HFFc6 (cell line): ENCODE data around the gene RAB40C. TPM values are rescaled to one million over a fixed set of nuclear protein-coding genes. Genes with fewer than 3 reads are reported as not detected.
A peak's percentile ranks its signal among the peaks of the same experiment; 100 is the strongest.

Source experiments
- DNase-seq: peaks from one replicate; pipeline ENCODE4 v3.0.0-alpha.2; 2018
- H3K27ac Mint-ChIP-seq: 2 replicates; pipeline ENCODE4 v1.8.0; 2020; ENCODE audit warnings: mild to moderate bottlenecking, mixed read lengths
- H3K27me3 Mint-ChIP-seq: 2 replicates; pipeline ENCODE4 v1.8.0; 2021; ENCODE audit warnings: mild to moderate bottlenecking, moderate library complexity, mixed read lengths; ENCODE audit not compliant: insufficient read depth
- H3K36me3 Mint-ChIP-seq: 2 replicates; pipeline ENCODE4 v1.8.0; 2021; ENCODE audit warnings: low read depth, mixed read lengths
- H3K4me1 Mint-ChIP-seq: 2 replicates; pipeline ENCODE4 v1.8.0; 2020; ENCODE audit warnings: low read depth, mixed read lengths
- H3K4me3 Mint-ChIP-seq: 2 replicates; pipeline ENCODE4 v1.8.0; 2020; ENCODE audit warnings: mild to moderate bottlenecking, moderate library complexity, mixed read lengths
- H3K9me3 Mint-ChIP-seq: 2 replicates; pipeline ENCODE4 v1.8.0; 2020; ENCODE audit warnings: mild to moderate bottlenecking, mixed read lengths
- total RNA-seq, 6 experiments: library from RNA; stranded (reverse); fragmentation: NEBNext Ultra II Directional; extraction: Animal tissue kit (Norgen Biotek cat#: 25700); gene quantifications; 2 replicates in 1 of 6; 3 replicates in 5 of 6; pipeline ENCODE4 v1.2.3, GENCODE V29; 2021
- TF ChIP-seq, protein P1 (sequence below): fragments of 200-600 bp; sonication (generic); IDR thresholded peaks from 2 replicates; pipeline ENCODE4 v1.5.0; 2021; ENCODE audit warnings: antibody characterized with exemption, mild to moderate bottlenecking

Gene RAB40C
- total RNA-seq, 6 experiments from 2014 or later, result 11.3 to 14.8 (median 12.2) TPM

- no peak for DNase-seq
- Mint-ChIP-seq H3K4me3 (no peak overlapping the region), H3K36me3 (peaks cover 13% of the 10 kb centered on the region), H3K4me1 (no peaks in the 10 kb centered on the region), H3K9me3 (peaks cover 26% of the 10 kb centered on the region), H3K27ac (no peak overlapping the region), H3K27me3 (peaks cover 6% of the 10 kb centered on the region)
- TF ChIP-seq, protein P1, sequence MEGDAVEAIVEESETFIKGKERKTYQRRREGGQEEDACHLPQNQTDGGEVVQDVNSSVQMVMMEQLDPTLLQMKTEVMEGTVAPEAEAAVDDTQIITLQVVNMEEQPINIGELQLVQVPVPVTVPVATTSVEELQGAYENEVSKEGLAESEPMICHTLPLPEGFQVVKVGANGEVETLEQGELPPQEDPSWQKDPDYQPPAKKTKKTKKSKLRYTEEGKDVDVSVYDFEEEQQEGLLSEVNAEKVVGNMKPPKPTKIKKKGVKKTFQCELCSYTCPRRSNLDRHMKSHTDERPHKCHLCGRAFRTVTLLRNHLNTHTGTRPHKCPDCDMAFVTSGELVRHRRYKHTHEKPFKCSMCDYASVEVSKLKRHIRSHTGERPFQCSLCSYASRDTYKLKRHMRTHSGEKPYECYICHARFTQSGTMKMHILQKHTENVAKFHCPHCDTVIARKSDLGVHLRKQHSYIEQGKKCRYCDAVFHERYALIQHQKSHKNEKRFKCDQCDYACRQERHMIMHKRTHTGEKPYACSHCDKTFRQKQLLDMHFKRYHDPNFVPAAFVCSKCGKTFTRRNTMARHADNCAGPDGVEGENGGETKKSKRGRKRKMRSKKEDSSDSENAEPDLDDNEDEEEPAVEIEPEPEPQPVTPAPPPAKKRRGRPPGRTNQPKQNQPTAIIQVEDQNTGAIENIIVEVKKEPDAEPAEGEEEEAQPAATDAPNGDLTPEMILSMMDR, result no peak
These were observed 18.2 kb downstream of the RAB40C start for GRCh38 chr16:608019-608418.

- H3K36me3 Mint-ChIP-seq, result peaks cover 23% of the 10 kb centered on the region
- TF ChIP-seq, protein P1, result no peak
- H3K27ac Mint-ChIP-seq, result no peak overlapping the region
- H3K4me3 Mint-ChIP-seq, result no peak overlapping the region
- no peaks in the 10 kb centered on the region for H3K4me1 Mint-ChIP-seq
- peaks cover 6% of the 10 kb centered on the region for H3K27me3 Mint-ChIP-seq
- peaks cover 35% of the 10 kb centered on the region for H3K9me3 Mint-ChIP-seq
- DNase-seq, result no peak
These were observed 19.4 kb downstream of the RAB40C start for GRCh38 chr16:609316-609715.

DNA sequence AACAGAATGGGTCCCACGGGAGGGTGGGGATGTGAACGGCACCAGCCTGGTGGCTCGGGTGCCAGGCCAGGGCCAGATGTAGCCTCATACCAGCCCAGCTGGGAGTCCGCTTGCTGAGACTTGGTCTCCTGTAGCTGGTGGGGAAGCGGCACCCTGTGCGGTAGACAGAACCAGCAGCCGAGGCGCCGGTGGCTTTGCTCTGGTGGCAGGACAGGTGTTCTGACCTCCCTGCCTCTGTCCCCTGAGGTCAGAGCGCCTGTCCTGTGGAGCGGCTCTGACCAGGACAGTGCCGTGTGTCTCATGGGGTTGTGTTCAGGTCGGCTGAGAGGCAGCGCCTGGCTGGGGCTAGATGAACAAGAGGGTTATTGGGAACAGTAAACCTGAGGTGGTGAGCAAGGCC lies 20.1 kb downstream of the RAB40C start:
- Mint-ChIP-seq H3K9me3 (peaks cover 34% of the 10 kb centered on the region), H3K36me3 (peaks cover 29% of the 10 kb centered on the region), H3K27ac (no peak overlapping the region; the same call in 1 of the 2 replicates), H3K4me3 (no peak overlapping the region), H3K4me1 (no peaks in the 10 kb centered on the region), H3K27me3 (peaks cover 6% of the 10 kb centered on the region)
- TF ChIP-seq, protein P1, result no peak
- no peak for DNase-seq

GRCh38 chr16:610513-611381 lies 20.9 kb downstream of the RAB40C start:
- no peak for DNase-seq
- Mint-ChIP-seq H3K9me3 (peaks cover 27% of the 10 kb centered on the region), H3K27me3 (peaks cover 6% of the 10 kb centered on the region)

DNA sequence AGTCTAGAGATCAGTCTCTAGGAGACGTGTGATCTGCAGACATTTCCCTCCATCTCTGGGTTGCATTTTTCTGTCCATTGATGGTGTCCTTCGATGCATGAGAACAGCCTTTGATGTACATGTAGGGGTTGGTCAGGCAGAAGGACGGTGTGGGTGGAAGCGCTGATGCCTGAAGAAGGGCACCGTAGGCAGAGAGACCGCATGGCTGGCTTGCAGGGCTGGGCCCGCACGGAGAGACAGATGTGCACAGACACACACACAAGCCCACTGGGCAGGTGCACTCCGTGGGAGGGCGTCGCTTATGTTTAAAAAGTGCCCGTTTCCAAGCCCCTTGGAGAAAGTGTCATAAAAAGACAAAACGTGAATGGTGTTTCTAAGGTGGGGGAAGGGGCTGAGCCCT lies 25.3 kb downstream of the RAB40C start:
- Mint-ChIP-seq H3K4me3 (no peak overlapping the region), H3K9me3 (peaks cover 23% of the 10 kb centered on the region), H3K27me3 (no peaks in the 10 kb centered on the region), H3K36me3 (peaks cover 24% of the 10 kb centered on the region), H3K27ac (no peak overlapping the region), H3K4me1 (no peaks in the 10 kb centered on the region)
- no peak for DNase-seq
- TF ChIP-seq, protein P1, result no peak

More at GRCh38 chr16:610513-611381, 20.9 kb downstream of the RAB40C start:
- peaks cover 24% of the 10 kb centered on the region for H3K36me3 Mint-ChIP-seq
- TF ChIP-seq, protein P1, result peak; percentile 61; the same call in 1 of the 2 replicates
- H3K4me1 Mint-ChIP-seq, result no peaks in the 10 kb centered on the region
- H3K4me3 Mint-ChIP-seq, result no peak overlapping the region
- no peak overlapping the region; the same call in 1 of the 2 replicates for H3K27ac Mint-ChIP-seq
